GM18951 (cell line): ENCODE measurements around the gene MTMR10.

ENCODE experiments used
- POLR2A ChIP-seq: IDR thresholded peaks from 4 replicates; pipeline ENCODE4 v1.6.1; 2011; ENCODE audit warnings: mild to moderate bottlenecking; ENCODE audit not compliant: insufficient read length, insufficient read depth; ENCODE audit errors: extremely low read depth
- in situ Hi-C: fragments of 300-500 bp; cut with MboI; formaldehyde crosslinking; loops from one replicate; pipeline ENCODE4 v1.12.0; 2022; ENCODE audit warnings: low sequenced_read_pairs, mixed read lengths, inconsistent platforms; ENCODE audit not compliant: unreplicated experiment

The MTMR10 gene

DNA sequence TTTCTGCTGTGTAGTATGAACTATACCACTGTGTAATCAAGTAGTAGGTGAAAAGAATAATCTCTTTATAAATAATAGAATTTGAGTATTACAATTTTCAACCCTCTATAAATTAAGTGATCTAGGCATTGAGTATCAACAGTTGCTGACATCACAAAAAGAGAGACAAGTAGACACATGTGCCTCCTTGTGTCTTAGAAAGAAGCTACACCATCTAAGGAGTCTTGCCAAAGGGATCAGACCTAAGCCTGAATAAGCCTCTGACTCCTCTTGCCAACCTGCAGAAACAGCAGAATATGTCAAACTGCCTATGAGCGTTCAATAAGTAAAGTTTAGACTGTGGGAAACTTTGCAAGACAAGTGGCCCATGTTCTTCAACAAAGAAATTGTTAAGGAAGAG is 5.8 kb upstream of the MTMR10 start:
- in situ Hi-C loops = no loop called here
- TF ChIP-seq POLR2A = no peak

DNA sequence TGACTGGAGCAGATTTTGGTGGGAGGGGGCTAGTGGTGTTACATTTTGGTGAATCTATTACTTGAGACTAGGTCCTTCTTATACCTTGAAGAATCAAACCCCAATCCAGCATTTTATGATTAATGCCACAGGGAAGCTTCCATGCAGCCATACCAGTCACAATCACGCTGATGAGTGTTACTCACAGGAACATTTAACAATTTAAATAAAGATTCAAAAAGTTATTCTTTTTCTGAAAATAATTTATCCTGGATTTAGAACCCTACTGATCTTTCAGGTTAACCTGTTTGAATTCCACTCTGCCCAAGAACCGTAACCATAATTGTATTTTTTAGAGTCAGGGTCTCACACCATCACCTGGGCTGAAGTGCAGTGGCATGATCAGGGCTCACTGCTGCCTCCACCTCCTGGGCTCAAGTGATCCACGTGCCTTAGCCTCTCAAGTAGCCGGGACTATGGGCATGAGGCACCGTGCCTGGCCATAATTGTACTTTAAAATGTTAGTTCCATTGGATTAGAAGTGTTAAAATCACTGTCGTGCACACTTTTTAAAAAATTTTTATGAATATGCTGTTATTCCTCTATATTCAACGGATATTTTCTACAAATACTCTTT is 929 bp upstream of the MTMR10 start:
- in situ Hi-C loops = no loop called here

DNA sequence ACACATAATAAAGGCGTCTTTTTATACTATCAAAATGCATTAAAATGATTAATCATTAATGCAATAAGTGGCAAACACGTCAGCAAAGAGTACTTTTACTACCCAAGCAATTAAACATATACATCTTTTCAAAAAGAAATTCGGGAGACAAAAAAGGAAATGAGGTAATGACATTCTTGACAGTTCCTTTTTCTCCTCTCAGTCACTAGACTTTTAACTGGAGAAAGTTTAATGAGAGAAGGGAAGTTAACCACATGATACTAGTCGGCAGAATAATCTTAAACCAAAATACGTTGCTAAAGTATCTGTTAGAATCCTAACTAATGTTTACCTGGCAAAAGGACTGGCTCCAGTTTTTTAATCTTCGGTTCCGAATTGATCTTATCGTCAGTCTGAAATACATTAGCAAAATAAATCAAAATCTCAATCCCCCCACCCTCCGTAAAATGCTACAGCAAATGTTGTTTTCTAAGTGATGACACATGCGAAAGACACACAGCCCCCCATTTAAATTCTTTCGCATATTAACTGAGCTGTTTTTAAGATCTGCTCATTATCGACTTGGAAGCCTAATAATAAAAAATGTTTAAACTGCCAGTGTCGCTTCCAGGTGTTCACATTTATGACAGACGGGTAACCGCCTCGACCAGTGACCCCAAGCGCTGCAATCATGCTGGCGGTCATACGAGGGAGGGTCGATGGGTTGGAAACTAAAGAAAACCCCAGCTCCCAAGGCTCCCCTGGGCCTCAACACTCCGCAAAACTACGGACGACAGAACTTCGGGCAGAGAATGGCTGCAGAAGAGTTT is 778 bp downstream of the MTMR10 start:
- in situ Hi-C loops = no loop called here
- no peak for TF ChIP-seq POLR2A

More for the DNA sequence above, 929 bp upstream of the MTMR10 start:
- no peak for TF ChIP-seq POLR2A

DNA sequence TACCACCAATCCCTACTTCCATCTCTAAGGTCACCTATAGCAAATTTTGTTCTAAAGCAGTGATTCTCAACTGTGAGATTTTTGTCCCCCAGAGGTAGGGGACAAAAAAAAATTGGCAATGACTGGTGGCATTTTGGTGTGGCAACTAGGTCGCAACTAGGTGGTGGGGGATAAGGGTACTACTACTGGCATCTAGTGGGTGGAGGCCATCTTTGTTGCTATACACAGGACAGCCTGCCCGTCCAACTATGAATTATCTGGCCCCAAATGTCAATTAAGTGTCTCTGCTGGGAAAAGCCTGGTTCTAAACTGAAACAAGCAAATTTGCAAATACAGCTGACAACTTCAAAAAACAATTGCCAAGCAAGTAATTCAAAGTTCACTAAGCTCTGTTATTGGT is 1.4 kb downstream of the MTMR10 start:
- in situ Hi-C loops = no loop called here

DNA sequence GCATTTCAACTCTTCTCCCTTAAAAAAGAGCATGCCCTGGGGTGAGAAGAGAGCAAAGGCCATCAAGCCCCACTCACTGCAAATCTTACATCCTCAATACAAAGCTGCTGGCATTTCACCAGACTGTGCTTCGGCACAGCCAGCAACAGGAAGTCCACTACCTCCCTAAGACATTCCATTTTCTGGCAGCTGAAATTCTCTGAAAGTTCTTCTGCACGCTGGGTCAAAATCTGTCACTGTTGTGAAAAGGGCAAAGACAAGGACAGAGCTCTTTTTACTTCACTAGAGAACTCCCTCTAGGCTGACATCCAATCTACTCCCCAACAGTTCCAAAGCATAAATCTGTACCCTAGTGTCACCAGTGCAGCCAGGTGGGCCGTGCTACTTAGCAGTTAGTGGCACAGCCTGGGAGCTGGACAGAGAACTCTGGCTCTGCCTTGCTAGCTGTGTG is 6.3 kb downstream of the MTMR10 start:
- no peak for TF ChIP-seq POLR2A
- in situ Hi-C loops = no loop called here

More for the DNA sequence above, 1.4 kb downstream of the MTMR10 start:
- no peak for TF ChIP-seq POLR2A

DNA sequence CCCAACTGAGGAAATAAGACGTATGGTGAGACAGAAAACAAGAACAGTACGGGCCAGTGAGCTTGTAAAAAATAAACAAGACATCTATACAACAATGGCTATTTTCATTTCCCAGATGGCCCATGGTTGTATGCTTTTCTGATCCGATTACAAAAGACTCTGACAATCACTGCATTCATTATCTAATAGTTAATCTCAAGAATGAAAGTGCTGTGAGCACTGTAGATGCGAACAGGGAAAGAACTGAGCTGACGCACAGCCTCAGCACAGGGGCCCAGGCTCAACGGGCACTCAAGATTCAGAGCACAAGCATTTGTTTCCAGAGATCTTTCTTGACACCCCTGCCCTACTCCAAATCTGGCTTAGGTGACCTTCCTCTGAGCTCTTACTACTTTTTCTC is 6.9 kb downstream of the MTMR10 start:
- no peak for TF ChIP-seq POLR2A
- in situ Hi-C loops = no loop called here

DNA sequence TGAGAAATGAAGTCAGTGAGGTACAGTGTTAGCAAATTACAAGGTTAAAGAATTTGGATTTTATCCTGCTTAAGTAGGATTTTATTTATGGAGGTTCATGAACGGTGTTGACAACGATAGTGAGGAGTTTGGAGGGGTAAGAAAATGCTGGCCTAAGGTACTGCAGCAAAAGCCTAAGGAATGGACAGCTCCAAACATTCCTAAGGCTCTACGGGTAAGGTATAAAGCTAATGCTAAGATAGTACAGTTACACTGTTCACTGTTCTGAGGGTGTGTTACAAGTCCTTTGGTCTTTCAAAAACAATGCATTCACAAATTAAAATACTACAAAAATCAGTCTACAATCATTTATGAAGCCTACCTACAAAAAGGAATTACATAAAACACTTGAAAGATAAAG is 7.3 kb downstream of the MTMR10 start:
- in situ Hi-C loops = no loop called here

DNA sequence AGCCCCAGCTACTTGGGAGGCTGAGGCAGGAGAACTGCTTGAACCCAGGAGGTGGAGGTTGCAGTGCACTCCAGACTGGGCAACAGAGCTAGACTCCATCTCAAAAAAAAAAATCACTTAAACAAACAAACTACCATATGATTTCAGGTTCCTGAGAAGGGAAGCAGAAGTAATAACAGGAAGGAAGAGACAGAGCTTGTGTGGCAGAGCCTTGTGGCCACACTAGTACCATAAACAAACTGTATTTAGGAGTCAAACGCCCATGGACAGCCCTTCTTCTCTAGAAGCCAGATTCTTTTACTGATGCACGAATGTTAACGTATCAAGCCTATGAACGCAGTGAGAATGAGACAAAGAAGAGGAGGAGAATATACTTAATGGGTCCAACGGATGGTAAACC is 12.0 kb downstream of the MTMR10 start:
- in situ Hi-C loops = no loop called here
- TF ChIP-seq POLR2A = no peak

More for the DNA sequence above, 7.3 kb downstream of the MTMR10 start:
- TF ChIP-seq POLR2A = no peak

DNA sequence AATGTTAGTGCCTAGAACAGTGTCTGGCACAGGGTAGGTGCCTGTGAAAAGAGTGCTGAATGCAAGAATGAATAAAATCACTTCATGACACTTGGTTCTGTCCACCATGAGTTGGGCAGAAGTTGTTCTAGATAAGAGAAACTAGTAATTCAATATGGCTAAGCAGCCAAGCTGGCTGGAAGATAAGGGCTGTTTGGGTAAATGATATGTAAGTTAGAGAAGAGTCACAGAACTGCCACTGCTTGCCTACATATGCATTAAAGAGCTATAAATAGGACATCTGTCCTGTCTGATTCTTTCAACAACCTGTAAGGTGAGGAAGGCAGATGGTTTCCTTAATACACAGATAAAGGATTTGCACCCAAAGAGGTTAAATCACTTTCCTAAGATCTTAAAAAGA is 13.1 kb downstream of the MTMR10 start:
- in situ Hi-C loops = no loop called here

DNA sequence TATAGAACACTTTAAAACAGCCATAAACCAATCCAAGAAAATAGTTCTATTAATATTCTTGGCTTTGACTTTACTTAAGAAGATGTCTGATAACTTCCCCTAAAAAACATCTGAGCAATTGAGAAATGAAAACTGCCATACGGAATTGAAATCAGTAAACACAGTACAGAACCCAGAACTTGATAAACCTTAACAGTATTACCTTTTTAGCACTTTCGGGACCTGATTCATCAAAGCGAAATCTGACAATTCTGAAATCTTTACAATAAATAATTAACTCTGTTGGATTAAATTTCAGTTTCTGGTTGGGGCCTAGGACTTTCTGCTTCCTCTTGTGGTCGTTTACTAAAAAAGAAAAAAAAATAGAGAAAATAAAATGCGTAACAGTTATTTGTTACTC is 17.3 kb downstream of the MTMR10 start:
- no peak for TF ChIP-seq POLR2A

More for the DNA sequence above, 13.1 kb downstream of the MTMR10 start:
- no peak for TF ChIP-seq POLR2A

DNA sequence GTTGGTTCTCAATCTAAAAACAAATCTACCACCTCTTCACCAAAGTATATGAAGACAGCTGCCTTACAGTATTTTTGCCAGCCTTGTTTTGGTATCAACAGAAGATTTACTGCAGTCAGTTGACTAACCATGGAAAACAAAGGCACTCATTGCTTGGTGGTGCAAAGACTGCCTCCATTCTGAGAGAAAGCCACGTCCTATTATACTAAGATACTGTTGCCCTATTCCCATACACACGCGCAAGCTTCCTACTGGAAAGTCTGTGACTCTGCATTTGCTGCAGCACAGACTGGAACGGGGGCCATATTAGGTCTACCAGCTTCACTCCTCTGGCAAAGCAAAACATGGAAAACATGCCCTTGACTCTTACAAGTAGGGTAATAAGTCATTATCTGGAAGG is 18.0 kb downstream of the MTMR10 start:
- TF ChIP-seq POLR2A = no peak
- in situ Hi-C loops = no loop called here

More for the DNA sequence above, 17.3 kb downstream of the MTMR10 start:
- in situ Hi-C loops = no loop called here

DNA sequence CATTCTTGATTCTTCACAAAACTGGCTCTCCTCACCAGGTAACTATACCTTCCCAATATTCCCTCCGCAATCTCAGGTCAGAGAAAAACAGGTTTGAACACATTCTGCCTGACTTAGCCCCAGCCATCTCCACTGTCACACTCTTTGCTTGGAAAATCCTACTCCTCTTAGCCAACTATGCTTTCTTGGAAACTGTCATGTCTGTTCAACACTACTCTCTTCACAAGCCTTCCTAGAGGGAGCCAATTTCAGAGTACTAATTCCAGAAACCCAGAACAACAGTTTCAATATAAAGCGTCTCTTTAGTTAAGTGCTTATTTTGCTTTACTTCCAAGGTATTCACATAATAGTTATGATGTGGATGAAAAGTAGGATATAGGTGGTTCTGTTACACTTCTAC is 21.7 kb downstream of the MTMR10 start:
- no peak for TF ChIP-seq POLR2A
- in situ Hi-C loops = no loop called here

DNA sequence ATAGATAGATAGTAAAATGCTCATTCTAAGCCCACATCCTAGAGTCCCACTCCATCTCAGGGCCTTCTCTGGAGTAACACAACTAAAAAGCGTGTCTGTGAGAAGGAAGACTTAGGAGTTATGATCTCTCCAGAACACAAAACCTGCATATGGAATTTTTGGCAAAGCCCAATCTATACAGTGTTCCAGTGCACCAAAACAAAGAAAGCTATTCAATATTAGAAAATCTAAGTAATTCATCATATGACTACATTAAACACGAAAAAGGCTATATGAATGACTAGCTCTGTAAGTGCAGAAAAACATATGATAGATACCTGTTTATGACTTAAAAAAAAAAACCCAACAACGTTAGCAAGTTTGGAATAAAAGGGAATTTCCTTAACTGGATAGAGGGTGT is 27.7 kb downstream of the MTMR10 start:
- no peak for TF ChIP-seq POLR2A
- in situ Hi-C loops = no loop called here

DNA sequence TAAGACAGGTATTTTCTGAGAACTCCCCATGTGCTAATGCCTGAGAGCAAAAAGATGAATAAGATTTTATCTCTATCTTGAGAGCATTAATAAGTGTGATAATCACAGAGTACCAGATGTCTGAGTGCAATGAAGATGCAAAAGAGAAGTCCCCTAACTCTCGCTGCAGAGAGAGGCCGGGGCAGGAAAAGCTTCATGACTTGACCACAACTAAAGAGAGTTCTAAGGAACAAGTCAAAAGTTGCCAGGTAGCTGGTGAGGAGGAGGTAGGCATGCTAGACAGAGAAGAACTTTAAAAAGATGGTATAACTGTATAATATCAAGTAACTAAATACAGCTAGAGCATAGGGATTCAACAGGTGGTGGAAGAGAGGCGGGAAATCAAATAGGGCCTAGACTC is 28.8 kb downstream of the MTMR10 start:
- in situ Hi-C loops = no loop called here
- no peak for TF ChIP-seq POLR2A
